NCI-H82 treated with DMSO at 0.1 percent for 48 hours (cell line): ENCODE data around the gene TUBB2B.

Experiments used
- DNase-seq: peaks from one replicate; lab custom pipeline; 2025; ENCODE audit not compliant: unreplicated experiment; lab: John Stamatoyannopoulos, UW

TUBB2B gene

GRCh38 chr6:3227363-3228045, at the start of gene TUBB2B:
TSS of gene TUBB2B (minus strand) at chr6:3227653. CDS start at chr6:3227543, 110 bp downstream.
- peak; percentile 78 for DNase-seq

DNA sequence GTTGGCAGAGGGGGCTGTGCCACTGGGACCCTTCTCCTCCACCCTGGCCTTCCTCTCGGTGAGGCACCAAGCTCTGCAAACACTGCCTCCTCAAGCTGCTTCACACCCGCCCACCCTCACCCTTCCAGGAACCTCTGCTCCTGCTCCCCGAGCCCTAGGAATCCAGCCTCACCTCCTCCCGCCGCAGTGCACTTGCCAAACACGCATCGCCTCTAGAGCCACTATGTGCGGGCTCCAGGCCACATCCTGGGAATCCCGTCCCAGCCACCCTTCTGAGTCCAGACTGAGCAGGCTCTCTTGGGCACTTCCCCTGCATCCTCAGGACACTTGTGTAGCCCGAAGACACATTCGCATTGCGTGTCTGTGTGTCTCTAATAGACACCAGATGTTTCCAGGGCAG, 49.8 kb upstream of the TUBB2B start:
- no peak for DNase-seq

DNA sequence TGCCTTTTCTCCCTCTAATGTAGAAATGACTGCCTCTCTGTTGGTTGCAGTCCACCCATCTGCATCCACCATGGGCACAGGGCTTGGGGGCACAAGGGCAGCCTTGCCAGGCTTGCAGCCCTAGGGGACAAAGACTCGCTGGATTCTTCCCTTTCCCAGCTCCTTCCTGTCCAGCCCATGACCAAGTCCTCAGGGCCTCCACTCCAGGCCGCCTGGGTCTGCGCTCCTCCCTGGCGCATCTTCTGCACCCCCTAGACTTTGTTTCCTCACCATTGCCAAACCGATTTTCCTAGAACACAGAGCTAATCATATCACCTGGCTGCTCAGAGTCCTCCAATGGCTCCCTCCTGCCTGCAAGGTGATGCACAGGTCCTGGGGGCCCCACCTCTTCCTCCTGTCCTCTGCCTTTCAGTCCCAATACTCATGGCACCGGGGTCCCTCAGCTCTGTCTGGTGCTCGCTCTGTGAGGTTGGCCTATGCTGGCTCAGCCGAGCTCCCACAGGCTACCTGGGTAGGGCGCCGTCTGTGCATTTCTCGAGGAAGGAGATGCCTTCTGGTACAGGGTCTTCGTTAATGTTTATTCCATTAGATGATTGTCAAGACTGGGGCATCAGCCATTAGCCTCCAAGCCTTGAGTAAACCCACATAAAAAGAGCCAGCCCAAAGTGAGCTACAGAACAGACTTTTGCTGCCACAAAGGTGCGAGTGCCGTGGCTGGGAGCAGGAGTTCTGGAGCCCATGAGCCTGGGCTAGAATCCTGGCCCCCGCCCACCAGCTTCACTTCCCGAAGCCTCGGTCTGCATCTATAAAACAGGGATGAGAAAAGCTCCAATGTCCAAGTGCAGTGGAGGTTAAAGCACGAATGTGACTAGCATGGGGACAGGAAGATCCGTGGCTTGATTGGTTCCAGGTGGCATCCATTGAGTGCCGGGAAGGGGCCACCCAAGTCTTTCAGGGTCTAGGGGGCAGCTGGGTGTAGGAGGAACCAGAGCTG, 49.0 kb upstream of the TUBB2B start:
- no peak for DNase-seq

DNA sequence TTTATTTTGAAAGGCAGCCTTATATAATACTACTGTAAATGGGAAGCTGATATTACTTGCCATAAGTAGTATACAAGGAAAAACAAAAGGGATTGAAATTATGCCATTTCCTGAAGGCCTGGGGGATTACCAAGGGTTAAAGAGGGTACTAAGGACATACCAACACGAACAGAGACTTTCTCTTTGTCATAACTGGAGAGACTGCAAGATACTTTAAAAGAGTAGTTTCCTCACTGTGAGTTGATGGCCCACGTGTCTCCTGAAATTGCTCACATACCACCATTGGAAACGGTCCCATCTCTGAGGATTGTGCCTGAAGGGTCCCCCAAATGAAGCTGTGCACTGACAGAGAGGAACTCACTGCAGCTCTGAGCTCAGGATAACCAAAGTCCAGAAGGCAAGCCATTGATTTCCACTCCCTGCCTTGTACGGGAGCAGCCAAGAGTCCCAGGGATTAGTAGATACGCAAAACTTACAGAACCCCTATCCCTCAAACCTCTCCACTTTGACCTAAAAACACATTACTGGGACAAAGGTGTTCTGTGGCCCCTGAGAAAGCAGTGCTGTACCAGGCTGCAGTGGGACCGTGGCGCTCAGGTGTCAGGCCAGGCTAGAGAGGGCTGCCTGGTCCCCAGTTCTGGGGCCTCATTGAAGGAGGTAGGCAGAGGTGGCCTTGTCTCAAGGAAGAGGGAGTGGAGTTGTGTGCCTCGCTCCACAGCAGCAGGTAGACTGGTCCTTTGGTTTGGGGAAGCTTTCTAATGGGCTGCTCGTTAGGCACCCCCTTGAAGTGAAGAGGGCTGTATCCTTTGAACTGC, 46.5 kb upstream of the TUBB2B start:
- no peak for DNase-seq

GRCh38 chr6:3272911-3273547, 45.6 kb upstream of the TUBB2B start:
- no peak for DNase-seq

GRCh38 chr6:3271756-3272155, 44.3 kb upstream of the TUBB2B start:
- no peak for DNase-seq

- no peak for DNase-seq
Measured at GRCh38 chr6:3270258-3270657, 42.8 kb upstream of the TUBB2B start.

DNA sequence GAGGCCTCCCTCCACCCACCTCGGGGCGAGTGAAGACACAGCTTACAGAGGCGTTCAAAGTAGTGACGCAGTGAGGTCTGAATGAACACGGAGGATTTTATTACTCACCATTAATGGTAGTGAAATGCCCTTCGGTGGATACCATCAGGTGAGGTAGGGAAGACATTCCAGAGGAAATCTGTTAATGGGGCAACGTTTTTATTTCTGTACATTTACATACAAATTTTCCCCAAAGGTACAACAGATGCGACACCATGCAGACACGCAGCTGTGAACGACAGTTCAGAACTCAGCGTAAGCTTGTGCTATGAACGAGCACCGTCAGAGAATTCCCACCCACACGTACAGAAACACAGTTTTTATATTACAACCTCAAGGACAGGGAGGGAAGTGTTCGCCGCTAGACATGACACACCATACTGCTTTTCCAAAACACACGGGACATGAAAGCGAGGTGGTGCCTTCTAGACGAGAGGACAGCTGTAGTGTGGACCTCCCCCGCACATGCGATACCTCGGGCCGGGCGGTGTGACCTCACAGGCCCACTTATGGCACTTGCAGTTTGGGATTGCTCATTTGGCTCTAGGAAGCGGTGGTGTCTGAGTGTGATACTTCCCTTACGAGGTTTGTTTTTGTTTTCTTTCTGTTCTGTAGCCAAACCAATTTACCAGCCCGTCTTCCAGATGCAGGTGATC, 42.0 kb upstream of the TUBB2B start:
- DNase-seq: no peak

- DNase-seq: no peak
Measured at GRCh38 chr6:3268680-3269079, 41.2 kb upstream of the TUBB2B start.

DNA sequence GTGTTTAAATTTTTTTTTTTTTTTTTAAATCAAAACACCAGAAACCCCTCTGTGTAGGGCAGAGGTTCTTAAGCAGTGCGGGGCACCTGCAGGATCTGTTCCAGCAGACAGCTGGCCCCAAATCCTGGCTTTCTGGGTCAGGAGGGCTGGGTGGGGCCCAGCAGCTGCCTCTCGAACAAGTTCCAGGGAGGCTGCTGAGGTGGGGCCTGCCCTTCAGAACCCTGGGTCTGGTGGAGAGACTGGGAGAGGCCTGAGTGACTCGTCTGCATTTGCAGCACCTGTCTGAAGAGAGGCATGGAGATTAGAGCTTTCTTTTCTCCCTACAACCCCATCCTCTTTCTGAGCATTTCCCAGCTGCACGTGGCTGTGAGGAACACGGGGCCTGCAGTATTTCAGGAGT, 39.7 kb upstream of the TUBB2B start:
- no peak for DNase-seq

DNA sequence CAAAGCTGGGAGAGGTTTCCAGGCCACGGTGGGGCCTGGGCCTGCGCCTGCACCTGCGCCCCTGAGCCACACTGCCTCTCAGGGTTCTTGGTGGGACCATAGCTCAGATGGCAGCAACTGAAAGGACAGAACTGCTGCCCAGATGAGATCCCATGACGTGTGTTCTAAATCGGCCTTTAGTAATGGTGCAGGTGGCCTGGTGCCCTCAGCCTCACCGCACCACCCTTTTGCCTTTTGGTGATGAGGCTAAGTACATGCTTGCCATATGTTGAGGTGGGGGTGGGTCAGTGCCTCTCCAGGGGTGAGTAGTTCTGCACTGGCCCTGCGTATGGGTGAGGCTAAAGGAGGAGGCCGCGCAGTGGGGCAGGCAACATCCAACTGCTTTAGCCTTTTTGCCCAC, 38.7 kb upstream of the TUBB2B start:
- peak; percentile 37 for DNase-seq

- DNase-seq: no peak
Measured at GRCh38 chr6:3265671-3266070, 38.2 kb upstream of the TUBB2B start.

GRCh38 chr6:3264356-3264755, 36.9 kb upstream of the TUBB2B start:
- DNase-seq: no peak

DNA sequence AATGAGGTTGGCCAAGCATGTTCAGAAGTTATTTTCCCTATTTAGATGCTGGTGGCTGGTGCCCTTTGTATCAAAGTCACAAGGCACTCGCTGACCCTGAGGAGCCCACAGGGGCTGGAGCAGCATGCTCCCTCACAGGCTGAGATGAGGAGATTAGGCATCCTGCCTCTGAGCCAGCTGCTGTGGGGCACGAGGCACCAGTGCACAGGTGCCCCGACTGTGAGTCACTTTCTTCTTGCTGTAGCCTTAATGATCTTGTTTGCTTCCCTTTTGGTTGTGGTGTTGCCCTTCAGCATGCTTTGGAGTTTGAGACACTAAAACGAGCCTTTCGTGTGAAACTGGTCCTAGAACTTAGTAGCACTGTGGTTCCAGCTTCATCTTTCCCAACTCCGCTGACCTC, 35.6 kb upstream of the TUBB2B start:
- no peak for DNase-seq

GRCh38 chr6:3261921-3262320, 34.5 kb upstream of the TUBB2B start:
- no peak for DNase-seq

- no peak for DNase-seq
Measured at GRCh38 chr6:3261518-3261820, 34.0 kb upstream of the TUBB2B start.

DNA sequence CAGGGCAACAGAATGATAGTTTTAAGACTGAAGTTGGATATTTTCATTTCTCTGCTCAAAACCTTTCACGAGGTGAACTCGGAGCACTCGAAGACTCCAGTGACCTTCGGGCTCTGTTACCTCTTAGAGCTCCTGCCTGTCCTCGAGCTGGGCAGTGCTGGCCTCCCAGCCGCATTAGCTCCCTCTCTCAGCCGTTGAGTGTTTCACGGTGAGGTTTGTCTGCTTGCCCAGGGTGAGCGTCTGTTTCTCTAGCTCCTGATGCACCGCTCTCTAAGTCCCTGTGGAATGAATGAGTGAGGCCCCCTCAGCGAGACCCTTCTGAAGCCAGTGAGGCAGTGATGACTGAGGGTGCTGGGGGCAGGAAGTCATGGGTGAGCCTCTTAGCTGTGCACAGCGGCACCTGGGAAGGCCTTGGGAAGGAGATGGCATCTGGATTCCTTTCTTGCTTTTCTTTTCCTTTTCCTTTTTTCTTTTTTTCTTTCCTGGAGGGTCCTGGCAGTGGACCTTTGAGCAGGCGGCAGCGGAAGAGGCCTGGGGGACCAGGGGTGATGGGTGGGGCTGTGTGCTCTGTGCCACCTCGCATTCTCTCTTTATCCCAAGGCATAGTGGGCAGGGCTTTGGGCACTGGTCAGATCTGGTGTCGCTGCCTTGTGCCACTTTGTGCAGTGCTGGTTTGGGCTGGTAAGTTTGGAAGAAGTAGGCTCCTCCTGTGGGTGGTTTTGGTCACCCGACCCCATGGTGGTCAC, 33.5 kb upstream of the TUBB2B start:
- DNase-seq: no peak

DNA sequence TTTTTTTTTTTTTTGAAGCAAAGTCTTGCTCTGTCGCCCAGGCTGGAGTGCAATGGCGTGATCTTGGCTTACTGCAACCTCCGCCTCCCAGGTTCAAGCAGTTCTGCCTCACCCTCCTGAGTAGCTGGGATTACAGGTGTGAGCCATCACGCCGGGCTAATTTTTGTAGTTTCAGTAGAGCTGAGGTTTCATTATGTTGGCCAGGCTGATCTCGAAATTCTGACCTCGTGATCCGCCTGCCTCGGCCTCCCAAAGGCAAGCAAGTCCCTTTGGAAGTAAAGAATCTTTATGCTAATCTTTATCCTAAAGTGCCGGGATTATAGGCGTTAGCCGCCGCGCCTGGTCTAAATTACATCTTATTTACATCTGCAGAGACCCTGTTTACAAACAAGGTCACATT, 32.8 kb upstream of the TUBB2B start:
- no peak for DNase-seq

- no peak for DNase-seq
Measured at GRCh38 chr6:3259491-3259958, 32.1 kb upstream of the TUBB2B start.
